Loucy (cell line): ENCODE data around the gene OGA.

Experiments used
- EZH2phosphoT487 ChIP-seq: fragments of 200-600 bp; IDR thresholded peaks from 2 replicates; pipeline ENCODE4 v1.6.1; 2018; ENCODE audit warnings: antibody characterized with exemption, mild to moderate bottlenecking, moderate library complexity, borderline replicate concordance
- TF ChIP-seq, protein P1 (sequence below): fragments of 200-600 bp; sonication (generic); conservative IDR thresholded peaks from 2 replicates; pipeline ENCODE4 v1.5.1; 2014; ENCODE audit warnings: mild to moderate bottlenecking, antibody characterized with exemption, low read length

- TF ChIP-seq, protein P1, sequence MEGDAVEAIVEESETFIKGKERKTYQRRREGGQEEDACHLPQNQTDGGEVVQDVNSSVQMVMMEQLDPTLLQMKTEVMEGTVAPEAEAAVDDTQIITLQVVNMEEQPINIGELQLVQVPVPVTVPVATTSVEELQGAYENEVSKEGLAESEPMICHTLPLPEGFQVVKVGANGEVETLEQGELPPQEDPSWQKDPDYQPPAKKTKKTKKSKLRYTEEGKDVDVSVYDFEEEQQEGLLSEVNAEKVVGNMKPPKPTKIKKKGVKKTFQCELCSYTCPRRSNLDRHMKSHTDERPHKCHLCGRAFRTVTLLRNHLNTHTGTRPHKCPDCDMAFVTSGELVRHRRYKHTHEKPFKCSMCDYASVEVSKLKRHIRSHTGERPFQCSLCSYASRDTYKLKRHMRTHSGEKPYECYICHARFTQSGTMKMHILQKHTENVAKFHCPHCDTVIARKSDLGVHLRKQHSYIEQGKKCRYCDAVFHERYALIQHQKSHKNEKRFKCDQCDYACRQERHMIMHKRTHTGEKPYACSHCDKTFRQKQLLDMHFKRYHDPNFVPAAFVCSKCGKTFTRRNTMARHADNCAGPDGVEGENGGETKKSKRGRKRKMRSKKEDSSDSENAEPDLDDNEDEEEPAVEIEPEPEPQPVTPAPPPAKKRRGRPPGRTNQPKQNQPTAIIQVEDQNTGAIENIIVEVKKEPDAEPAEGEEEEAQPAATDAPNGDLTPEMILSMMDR = no peak
- no peak for TF ChIP-seq EZH2phosphoT487
Observed at GRCh38 chr10:101850749-101851148, 32.5 kb upstream of the OGA start.
